HG03064 (cell line): ENCODE results near the gene TRMU.
"Not testable (repeated sequence)": the region's sequence is repeated elsewhere in the genome, so short reads cannot be mapped to it uniquely, and the experiment has no call there.

Source experiments
- ATAC-seq: cut with Tn5 transposase; IDR thresholded peaks from one replicate; pipeline ENCODE4 v1.9.1; 2021; ENCODE audit warnings: low read depth; ENCODE audit not compliant: unreplicated experiment

Gene TRMU

DNA sequence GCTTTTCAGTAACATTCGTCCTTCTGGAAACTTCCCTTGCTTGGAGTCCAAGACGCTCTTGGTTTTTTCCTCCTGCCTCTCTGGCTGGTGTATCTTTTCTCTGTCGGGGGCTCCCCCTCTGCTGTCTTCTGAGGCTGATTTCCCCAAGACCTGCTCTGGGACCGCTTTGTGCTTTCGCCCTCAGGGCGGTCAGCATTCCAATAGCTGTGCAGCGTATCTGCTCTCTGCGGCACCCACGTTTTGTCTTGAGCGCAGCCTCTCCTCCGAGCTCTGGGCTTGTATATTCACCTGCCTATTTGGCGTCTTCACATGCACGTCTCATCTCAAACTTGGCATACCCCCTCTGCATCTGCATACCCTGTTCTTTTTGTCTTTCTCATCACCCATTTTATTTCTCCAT is 36.4 kb upstream of the TRMU start:
- no peak for ATAC-seq

DNA sequence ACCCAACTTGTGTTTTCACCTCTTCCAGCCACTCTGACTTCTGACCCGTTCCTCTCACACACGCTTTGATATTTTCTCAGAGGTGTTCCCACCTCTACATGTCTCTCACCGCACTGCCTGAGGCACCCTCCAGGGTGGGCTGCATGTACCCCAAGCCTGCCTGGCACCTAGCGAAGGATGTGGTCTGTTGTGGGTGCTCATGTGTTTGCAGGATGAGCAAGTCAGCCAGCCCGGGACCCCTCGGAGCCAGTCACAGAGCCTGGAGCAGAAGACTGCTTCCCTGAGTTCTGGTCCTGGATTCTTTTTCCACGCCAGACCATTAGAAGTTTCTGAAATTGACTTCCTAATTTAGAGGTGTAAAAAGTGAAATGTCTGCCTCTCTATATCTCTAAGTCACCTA is 35.0 kb upstream of the TRMU start:
- no peak for ATAC-seq

DNA sequence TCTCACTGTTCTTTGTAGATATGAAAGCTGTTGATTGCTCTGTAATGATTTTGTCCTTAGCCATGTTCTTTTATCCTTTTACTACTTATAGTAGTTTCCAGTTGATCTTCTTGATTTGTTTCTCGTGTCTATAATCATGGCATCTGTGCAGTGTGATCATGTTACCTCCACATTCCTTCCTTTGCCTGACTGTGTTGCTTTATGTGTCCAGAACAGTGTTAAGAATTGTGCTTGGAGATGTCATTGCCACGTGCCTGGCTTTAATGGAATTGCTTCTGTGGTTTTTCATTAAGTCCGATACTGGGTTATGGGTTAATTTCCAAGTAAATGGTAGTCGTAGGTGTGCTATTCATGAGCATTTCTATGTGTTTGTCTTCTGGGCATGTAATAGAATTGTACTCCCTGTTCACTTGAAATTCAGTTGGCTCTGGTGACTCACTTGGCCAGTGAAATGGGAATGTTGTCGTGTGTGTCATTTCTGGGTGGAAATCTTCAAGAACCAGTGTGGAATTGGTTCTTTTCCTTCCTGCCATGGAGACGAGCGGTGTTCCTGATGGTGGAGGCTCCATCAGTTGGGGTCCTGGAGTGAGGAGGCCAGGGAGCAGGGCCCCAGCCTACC is 32.1 kb upstream of the TRMU start:
- ATAC-seq = no peak

DNA sequence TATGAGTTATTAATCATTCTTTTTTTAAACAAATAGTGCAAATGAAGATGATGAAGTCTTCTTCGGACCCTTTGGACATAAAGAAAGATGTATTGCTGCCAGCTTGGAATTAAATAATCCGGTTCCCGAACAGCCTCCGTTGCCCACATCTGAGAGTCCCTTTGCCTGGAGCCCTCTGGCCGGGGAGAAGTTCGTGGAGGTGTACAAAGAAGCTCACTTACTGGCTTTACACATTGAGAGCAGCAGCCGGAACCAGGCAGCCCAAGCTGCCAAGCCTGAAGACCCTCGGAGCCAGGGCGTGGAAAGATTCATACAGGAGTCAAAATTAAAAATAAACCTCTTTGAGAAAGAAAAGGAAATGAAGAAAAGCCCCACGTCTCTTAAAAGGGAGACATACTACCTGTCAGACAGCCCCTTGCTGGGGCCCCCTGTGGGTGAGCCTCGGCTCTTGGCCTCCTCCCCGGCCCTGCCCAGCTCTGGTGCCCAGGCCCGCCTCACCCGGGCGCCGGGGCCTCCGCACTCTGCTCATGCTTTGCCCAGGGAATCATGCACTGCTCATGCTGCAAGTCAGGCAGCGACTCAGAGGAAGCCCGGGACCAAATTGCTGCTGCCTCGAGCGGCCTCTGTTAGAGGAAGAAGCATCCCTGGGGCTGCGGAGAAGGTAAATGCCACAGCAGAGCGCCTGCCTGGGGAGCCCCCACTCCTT is 27.1 kb upstream of the TRMU start:
- no peak for ATAC-seq

DNA sequence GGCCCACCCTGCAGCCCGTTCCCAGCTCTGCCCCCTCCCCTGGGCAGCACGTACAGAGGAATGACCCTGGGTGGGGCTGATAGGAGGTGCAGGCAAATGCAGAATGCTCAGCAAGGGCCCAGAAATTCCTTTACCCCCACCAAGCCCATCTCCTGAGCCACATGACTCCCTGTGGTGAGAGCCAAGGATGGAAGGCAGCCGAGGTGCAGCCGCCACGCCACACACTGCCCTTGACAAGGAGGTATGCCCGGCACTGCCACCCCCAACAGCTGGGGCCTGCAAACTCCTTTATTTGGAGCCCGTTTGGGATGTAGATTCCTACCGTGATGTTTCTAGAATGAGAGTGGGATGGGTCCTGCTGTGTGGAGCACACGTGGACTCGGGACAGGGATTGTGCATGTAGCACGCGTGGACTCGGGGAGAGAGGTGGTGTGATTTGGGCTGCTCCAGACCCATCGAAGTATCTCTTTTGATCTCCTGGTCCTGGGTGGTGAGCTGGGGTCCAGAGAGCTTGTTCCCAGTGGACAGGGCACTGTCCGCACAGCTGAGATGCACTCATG is 25.9 kb upstream of the TRMU start:
- ATAC-seq = no peak

DNA sequence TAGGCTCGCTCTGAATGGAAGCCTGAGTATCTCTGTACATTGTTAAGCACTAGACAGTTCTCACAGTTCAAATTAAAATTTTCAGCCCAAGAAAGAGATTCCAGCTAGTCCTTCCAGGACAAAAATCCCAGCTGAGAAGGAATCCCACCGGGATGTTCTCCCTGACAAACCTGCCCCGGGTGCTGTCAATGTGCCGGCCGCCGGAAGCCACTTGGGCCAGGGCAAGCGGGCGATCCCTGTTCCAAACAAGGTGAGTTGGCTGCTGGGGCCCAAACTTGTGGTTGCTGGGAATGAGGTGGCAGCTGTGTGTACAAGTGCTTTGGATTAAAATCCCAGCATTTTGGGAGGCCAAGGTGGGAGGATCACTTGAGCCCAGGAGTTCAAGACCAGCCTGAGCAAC is 23.5 kb upstream of the TRMU start:
- no peak for ATAC-seq

DNA sequence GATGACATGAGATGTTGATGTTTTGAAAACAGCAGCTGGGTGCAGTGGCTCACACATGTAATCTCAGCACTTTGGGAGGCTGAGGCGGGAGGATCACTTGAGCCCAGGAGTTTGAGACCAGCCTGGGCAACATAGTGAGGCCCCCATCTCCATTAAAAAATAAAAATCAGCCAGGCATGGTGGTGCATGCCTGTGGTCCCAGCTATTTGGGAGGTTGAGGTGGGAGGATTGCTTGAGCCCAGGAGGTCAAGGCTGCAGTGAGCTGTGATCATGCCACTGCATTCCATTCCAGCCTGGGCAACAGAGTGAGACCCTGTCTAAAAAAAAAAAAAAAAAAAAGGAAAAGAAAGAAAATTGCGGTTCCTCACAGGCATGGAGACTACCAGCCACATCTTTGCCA is 22.7 kb upstream of the TRMU start:
- not testable (repeated sequence) for ATAC-seq

DNA sequence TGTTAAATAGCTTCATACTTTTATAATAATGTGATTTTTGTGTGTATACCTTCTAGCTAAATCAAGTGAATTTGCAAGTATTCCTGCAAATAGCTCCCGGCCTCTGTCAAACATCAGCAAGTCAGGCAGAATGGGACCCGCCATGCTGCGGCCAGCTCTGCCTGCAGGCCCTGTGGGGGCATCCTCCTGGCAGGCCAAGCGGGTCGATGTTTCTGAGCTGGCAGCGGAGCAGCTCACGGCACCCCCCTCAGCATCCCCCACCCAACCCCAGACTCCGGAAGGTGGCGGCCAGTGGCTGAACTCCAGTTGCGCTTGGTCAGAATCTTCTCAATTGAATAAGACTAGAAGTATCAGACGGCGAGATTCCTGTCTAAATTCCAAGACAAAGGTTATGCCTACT is 19.5 kb upstream of the TRMU start:
- no peak for ATAC-seq

DNA sequence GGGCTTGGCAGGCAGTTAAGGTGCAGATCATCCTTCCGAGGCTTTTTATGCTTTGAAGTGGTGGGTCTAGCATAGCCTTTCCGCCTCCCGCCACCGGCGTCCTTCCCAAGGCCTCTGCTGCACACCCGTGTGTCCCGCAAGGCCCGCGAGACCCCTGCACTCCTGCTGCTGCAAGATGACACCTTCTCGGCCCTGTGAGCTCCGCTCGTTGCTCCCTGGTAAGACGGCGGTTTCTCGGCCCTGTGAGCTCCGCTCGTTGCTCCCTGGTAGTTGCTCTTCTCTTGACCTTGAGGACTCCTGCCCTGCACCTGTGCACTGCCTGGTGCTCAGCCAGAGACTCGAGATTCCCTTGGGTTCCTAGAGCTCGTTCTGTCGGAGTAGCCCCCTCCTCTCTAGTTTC is 17.9 kb upstream of the TRMU start:
- no peak for ATAC-seq

DNA sequence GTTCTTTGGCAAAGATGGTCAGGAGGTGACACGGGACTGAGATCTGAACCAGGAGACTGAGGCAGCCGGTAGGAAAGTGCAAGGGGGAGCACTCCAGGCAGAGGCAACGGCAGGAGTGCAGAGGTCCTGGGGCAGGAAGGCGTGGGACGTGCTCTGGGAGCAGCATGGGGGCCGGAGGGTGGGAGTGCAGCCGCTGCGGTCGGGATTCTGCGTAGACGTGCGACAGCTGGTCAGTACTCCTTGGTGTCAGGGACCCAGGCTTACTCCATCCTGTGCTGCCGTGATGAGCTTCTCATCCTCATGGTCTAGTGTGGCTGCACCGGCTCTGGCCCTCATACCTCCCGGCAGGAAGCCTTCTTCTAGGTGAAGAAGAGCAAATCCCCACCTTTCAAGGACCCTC is 16.9 kb upstream of the TRMU start:
- ATAC-seq = no peak

DNA sequence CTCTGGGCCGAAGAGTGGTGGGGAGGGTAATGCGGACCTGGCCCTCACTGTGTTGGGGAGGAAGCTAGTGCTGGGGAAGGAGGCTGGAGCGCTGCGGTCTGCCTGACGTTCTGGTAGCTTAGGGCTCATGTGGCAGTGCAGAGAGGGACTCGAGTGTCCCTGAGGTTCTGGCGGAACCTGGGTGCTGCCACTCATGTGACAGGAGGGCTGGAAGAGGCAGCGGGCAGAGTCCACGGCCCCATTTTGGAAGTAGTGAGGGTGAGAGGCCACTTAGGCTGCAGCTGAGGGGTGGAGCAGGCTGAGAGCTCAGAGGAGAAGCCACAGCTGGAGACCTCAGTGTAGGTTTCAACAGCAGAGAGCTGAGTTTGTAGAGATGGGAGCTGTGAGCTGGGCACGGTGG is 16.2 kb upstream of the TRMU start:
- no peak for ATAC-seq

DNA sequence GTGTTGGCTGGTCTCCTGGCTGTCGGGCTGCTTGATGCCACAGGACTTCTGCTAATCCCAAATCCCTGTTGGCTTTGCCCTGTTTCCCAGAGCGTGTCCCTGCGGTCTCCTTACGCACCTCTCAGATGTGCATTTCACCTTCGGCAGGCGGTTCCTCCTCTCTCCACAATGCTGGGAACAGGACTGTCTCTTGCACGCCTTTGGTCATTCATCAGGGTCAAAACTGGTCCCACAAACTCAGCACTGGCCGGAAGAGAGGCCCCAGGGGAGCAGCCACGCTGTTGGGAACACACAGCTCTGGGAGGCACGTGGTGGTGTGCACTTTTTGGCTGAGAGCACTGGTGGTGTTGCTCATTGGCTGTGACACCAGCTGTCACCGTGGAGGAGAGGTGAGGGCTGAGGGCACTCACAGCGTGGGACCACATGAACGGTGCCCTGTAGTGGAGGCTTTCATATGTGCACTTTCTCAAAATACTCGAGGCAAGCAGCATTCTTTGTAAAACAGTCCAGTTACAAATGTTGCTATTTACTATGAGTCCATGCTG is 15.3 kb upstream of the TRMU start:
- ATAC-seq = no peak

DNA sequence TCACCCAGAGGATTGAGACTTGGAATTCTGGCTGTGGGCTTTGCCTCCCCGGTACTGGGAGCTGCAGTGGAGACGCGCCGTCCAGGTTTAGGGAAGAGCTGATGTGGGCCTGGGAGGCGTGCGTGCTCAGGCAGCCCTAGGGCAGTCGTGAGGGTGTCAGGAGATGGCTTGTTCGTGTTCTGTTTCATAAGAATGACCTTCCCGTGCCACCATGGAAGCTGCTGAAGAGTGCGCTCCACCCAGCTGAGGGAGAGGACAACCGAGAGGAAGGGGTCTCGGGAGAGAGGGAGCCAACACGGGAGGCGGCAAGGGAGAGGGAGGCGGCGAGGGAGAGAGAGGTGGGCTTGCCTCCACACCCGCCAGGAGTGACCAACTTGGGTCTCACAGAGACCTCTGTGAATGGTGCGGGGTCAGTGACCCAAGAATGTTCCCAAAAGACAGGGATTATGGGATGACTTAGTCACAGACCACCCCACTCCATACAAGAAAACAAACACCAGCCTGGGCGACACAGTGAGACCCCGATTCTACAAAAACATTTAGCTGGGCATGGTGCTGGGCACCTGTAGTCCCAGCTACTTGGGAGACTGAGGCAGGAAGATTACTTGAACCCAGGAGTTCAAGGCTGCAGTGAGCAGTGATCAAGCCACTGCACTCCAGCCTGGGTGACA is 14.7 kb upstream of the TRMU start:
- ATAC-seq = no peak

DNA sequence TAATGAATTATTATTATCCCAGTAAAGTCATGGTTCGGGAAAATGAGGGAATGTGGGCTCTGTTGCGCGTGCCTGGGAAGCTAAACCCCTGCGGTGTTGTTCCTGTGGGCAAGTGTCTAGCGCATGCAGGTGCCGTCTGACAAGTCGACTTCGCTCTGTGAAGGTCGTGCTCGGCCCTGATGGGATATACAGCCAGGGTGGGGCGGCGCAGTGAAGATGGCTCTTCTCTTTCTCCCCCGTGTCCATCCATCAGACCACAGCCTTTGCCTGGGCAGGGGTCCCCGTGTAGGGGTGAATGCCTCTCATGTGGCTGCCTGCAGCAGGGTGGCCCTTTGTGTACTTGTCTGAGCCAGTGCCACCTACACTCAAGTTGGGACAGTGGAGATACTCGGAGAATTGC is 12.8 kb upstream of the TRMU start:
- no peak for ATAC-seq

DNA sequence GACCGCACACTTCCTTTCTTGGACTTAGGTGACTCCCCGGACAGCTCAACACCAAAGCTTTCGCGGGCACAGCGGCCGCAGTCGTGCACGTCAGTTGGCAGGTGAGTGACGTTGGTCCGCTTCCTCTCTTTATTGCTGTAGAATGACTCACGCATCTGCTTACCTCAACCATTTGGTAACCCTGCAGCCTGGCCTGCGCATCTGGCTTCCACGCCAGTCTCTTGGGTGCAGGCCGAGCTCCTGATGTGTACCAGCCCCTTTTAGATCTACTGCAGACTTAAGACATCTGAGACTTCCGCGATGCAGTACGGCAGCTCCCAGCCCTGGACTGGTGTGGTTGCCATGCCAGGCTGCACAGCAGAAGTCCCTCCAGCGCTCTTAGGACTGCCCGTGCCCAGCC is 12.4 kb upstream of the TRMU start:
- no peak for ATAC-seq

DNA sequence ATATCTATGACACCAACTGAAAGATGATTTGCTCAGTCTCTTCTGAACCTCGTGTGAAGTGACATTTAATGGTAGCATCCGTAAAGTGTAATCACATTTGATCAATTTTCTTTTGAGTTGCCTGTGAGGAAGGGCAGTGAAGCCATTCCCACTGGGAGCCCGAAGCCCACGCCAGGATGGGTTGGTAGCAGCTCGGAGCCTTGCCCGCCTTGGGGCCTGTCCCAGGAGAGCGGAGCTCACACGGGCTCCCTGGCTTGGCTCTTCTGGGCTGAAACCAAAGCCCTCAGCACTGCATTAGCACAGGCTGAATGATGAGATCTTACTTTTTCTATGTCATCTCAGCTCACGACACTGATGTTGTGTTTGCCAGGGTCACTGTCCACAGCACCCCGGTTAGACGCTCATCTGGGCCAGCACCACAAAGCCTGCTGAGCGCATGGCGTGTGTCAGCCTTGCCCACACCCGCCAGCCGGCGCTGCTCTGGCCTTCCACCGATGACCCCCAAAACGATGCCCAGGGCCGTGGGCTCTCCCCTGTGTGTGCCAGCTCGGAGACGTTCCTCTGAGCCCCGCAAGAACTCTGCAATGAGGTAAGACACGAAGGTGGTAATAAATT is 9.3 kb upstream of the TRMU start:
- no peak for ATAC-seq

DNA sequence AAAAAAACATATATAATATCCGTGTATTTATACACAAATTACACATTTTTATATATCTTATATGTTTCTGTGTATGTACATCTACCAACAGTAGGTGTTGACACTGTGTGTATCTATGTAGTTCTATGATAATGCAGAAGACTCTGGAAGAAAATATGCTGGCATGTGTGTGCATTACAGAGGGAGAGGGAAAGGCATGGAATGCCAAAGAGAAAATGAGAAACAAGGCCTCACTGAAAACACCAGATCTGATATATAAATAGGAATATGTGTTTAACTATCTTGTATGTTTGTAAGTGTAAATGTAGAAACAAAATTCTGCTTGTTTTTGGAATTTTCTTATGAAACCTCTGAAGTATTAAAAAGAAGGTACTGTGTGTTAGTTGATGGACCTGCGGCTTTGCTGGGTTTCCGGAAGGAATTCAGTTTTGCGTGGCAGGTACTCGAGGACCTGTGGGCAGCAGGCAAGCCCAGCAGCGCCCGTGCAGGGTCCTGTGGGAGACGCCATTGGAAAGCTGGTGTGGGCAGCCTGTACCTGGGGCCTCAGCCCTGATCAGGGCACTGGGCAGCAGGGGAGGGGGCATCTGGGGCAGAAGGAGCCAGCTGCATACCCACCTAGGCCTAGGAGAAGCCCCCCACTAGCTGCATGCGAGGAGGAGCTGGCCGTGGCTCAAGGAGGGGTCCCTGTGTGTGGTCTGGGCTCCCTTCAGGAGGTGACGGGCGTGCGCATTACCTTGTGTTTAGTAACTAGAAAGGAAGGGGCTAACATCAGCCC is 7.6 kb upstream of the TRMU start:
- no peak for ATAC-seq

DNA sequence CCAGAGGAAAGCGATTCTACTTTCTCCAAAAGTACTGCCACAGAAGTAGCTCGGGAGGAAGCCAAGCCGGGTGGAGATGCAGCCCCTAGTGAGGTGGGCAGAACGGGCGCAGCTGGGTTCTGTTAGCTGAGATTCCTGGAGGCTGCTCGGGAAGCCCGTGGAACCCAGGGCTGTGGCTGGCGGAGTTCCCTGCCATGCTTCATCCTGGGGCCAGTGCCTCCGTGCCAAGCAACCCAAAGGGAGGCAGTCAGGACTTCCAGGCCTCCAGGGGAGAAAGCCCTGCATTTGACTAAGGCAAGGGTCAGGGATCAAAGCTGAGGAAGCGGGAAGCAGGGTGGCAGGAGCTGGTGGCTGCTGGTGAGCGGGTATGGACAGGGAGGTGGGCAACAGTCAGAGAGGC is 6.7 kb upstream of the TRMU start:
- ATAC-seq = no peak

DNA sequence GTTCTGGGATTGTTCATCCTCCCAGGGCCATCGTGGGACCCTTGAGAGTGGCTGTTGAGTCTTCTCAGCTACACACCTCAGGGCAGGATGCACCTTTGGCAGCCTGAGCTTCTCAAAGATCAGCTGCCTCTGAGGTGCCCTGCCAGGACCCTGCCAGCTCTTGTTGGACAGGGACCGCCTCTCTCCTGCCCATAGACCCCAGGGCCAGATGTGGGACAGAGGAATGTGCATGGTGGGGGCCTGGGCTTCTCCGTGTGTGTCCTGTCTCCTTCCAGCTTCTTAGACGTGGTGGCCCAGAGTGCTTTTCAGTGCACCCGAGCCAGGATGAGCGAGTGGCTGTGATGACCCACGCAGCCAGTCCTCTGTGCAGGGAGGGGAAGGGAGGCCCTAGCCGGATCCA is 5.9 kb upstream of the TRMU start:
- ATAC-seq = no peak

DNA sequence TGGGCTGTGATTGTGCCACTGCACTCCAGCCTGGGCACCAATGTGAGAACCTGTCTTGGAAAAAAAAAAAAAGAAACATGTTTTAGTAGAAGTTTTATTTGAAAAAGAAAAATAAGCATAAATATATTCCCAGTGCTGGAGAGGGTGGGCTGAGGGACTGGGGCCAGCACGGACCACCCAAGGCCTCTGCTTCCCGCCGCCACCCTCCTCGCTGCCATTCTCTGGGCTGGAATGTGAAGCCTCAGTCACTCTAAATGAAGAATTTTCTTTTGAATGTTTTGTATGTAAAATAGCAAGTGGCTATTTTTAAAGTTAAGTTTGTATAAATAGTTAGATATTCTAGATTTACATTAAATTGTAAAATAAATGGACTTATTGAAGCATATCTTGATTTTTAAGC is 5.1 kb upstream of the TRMU start:
- ATAC-seq = no peak
